GM12872 (cell line): ENCODE results near the gene CADPS.

Experiments used
- TF ChIP-seq, protein P1 (sequence below): IDR thresholded peaks from 3 replicates; pipeline ENCODE4 v1.5.1; 2011; ENCODE audit warnings: low read depth, mild to moderate bottlenecking, low read length, moderate library complexity; ENCODE audit not compliant: insufficient read depth

CADPS gene

GRCh38 chr3:62771331-62772072 lies 103.7 kb downstream of the CADPS start:
- TF ChIP-seq, protein P1, sequence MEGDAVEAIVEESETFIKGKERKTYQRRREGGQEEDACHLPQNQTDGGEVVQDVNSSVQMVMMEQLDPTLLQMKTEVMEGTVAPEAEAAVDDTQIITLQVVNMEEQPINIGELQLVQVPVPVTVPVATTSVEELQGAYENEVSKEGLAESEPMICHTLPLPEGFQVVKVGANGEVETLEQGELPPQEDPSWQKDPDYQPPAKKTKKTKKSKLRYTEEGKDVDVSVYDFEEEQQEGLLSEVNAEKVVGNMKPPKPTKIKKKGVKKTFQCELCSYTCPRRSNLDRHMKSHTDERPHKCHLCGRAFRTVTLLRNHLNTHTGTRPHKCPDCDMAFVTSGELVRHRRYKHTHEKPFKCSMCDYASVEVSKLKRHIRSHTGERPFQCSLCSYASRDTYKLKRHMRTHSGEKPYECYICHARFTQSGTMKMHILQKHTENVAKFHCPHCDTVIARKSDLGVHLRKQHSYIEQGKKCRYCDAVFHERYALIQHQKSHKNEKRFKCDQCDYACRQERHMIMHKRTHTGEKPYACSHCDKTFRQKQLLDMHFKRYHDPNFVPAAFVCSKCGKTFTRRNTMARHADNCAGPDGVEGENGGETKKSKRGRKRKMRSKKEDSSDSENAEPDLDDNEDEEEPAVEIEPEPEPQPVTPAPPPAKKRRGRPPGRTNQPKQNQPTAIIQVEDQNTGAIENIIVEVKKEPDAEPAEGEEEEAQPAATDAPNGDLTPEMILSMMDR: no peak

DNA sequence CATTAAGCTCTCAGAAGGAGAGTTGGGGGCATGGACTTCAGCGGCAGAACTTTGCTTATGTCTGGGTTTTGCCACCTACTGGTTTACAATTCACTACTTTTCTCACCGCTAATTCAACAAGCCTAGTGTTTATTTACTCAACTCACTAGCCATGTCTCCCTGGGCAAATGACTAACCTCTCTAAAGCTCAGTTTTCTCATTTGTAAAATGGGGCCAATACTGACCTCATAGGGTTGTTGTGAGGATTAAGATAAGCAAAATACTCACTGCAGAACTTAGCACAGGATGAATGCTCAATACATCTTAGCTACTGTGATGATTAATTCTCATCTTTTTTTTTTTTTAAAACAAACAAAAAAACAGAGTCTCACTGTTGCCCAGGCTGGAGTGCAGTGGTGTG lies 106.3 kb downstream of the CADPS start:
- TF ChIP-seq, protein P1: no peak

DNA sequence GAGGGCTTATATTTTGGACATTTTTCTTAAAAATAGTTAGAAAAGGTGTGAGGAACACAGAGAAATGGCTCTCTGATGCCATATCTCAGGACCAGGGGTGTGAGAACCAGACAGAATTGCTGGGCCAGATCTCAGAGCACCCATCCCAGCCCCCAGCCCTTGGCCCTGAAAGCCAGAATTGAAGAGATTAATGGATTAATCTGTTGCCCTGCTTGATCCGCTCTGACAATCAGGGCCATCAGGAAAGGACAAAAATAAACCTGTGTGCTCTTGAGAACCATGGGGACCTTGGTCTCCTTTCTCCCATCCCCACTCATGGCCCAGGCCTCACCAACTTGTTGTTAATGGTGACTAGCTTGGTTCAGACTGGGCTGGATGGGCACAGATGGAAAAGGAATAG lies 113.5 kb downstream of the CADPS start:
- TF ChIP-seq, protein P1: no peak

- TF ChIP-seq, protein P1: no peak
Observed at GRCh38 chr3:62761311-62761710, 113.9 kb downstream of the CADPS start.

DNA sequence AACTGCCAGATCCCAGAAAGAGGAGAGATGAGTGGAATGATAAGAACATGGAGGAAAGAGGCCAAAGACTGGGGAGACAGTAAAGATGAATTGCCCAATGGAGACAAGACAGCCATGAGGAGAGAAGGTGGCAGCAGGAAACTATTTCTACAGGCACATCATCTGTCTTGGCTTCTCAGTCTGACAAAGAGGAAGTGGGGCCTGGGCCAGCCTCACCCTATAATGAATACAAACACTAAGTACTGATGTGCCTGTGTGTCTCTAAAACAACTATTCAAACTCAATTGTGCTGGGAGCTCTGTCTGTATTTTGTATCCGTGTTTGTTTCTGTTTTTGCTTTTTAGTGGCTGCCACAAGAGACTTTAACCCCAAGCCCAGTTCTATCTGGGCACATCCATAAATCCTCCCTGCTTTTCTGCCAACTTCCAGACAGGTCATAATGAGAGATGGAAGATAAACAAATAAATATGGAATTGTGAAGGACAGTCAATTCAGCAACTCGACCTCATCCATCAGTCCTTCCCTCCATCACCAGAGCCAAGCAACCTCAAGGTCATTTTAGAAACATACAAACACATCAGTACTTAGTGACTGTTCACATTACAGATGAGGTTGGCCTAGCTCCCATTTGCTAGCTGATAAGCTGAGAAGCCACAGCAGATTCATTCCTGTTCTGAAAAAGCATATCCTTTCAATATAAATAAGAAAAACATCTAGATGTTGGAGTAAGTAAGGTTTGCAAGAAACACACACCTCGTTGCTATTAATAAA lies 116.7 kb downstream of the CADPS start:
- TF ChIP-seq, protein P1: no peak

DNA sequence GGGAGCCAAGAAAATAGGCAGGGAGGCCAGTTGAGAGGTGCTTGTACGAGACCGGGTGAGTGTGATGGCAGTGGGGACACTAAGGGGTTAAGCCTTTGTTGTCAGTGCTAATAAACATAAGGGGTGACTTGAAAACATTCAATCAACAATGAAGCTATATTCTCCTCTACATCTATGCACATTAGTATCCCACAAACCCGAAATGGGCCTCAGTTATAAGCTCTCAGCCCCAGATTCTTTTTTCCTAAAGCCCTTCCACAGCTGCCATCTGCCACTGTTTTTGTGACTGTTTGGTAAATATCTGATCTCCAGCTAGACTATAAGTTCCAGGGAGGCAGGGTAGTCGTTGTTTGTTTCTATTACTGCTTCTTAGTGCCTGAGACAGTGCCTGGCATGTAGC lies 118.2 kb downstream of the CADPS start:
- TF ChIP-seq, protein P1: no peak

DNA sequence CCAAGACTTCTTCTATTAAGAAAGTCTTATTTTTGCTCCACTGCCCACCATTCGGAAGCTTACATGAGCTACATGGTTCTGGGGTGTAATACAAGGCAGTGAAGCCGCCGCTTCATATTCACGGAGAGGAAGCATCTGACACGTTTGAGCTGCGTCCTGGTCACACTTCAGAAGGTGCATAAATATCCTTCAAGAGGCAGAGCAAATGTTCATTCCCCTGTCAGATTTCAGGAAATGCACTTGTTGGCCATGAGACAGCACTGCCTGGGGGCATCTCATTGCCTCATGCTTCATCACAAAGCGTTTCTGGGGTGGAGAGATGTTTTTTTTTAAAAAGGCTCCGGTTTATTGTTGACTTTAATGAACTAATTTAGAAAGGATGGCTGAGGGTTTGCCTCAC lies 119.9 kb downstream of the CADPS start:
- TF ChIP-seq, protein P1: no peak
